H1 (cell line): Measurements from ENCODE around the gene CEP95. TPM values are rescaled to one million over a fixed set of nuclear protein-coding genes. Genes with fewer than 3 reads are reported as not detected.

ENCODE experiments used
- CREB1 ChIP-seq: IDR thresholded peaks from 2 replicates; pipeline ENCODE4 v1.6.1; 2012; ENCODE audit warnings: inconsistent platforms
- GABPA ChIP-seq: IDR thresholded peaks from 2 replicates; pipeline ENCODE4 v1.6.1; 2011; ENCODE audit warnings: mild to moderate bottlenecking, low read length, moderate library complexity, borderline replicate concordance; ENCODE audit not compliant: insufficient read depth
- KDM1A ChIP-seq: fragments of 200-600, 300-600 bp; sonication (generic); IDR thresholded peaks from 2 replicates; pipeline ENCODE4 v1.7.1; 2016; ENCODE audit warnings: mild to moderate bottlenecking, low read length, borderline replicate concordance
- NRF1 ChIP-seq: IDR thresholded peaks from 2 replicates; pipeline ENCODE4 v1.6.1; 2011; ENCODE audit warnings: mild to moderate bottlenecking, low read depth, low read length, improper control_type of control experiment
- RBBP5 ChIP-seq: IDR thresholded peaks from 2 replicates; pipeline ENCODE4 v1.7.1; 2012; ENCODE audit warnings: low read depth, mild to moderate bottlenecking, inconsistent platforms, low read length, moderate library complexity, borderline replicate concordance
- RNF2 ChIP-seq: fragments of 200-900, 300-1000 bp; sonication (generic); IDR thresholded peaks from 2 replicates; pipeline ENCODE4 v1.7.1; 2016; ENCODE audit warnings: borderline replicate concordance, low read depth, mild to moderate bottlenecking, antibody characterized with exemption, low read length; ENCODE audit not compliant: poor library complexity, severe bottlenecking; ENCODE audit errors: missing control alignments
- polyA plus RNA-seq, 7 experiments: library from polyadenylated mRNA; depleted of rRNA in 3 of 7; stranded (reverse) in 5 of 7; unstranded in 2 of 7; fragments of >200 nt in 5 of 7; fragments of 200-250 nt in 2 of 7; gene quantifications; 1 replicate in 5 of 7; 2 replicates in 1 of 7; 4 replicates in 1 of 7; pipeline versions ENCODE4 v1.2.1 to v1.2.3, GENCODE V29; 2011 to 2013; ENCODE audit warnings: missing spikeins in 2 of 7, mixed read lengths in 2 of 7
- total RNA-seq: library from RNA; stranded (reverse); fragmentation: NEBNext Ultra II Directional; extraction: Animal tissue kit (Norgen Biotek cat#: 25700); gene quantifications from 2 replicates; pipeline ENCODE4 v1.2.1, GENCODE V29; 2021

Gene CEP95
- total and polyA plus RNA-seq, 2 of the 8 experiments (the other 6 are each of a cell fraction or from before 2014, with no cell fraction given): 22.3 to 51.5 TPM

DNA sequence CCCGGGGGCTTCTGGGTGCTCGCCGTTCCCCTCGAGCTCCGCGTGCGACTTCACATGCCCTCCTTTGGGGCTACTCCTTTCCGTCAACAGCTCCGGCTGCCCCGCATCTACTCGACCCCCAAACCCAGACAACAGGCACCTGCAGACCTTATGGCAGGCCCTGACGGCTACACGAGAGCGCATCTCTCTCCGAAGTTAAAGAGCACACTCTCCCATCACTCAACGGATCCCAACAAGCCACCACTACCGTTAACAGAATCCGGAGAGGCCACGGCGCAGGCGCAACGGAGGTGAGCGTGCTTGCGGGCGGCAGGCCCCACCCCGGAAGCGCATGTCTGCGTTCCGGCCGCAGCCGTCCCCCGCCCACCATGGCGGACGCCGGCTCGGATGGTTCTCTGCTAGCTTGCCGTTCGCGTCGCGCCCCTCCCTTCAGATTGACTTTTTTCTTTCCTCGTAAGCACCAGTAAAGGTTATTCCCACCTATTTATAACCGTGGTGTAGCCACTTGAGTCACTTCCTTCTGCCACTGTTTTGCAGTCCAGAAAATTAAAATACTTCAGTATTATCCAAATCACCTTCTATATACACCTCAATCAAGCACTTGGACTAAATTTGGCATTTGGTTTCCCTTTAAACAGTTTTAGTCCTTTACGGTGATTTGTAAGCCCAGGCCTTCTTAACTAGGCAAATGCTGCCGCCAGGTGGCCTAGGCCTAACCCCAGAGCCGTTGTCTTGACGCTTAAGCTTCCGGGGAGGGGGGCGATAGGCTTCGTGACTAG, 9.8 kb upstream of the CEP95 start, which contains the start of gene POLG2 (continued):
- TF ChIP-seq CREB1 (peak; percentile 21), KDM1A (no peak), RNF2 (no peak), GABPA (peak; percentile 61; the same call in 1 of the 2 replicates), RBBP5 (peak; percentile 77; the same call in 1 of the 2 replicates), NRF1 (peak; percentile 85)
